Activated CD4-positive, alpha-beta T cell treated with anti-CD3 and anti-CD28 coated beads, Interleukin-2, amount 10 ng/mL, durations not matched to agents 7 days and 5 days (primary cell): ENCODE results near the gene FBL. TPM values are rescaled to one million over a fixed set of nuclear protein-coding genes. Genes with fewer than 3 reads are reported as not detected.

Experiments
- microRNA-seq: library from miRNA; unstranded; fragments of <30 nt; microRNA quantifications from one replicate; pipeline ENCODE4 v1.2.0, GENCODE V29; 2021; ENCODE audit warnings: borderline microRNAs expressed, borderline replicate concordance
- total RNA-seq, 2 experiments: library from RNA; stranded (reverse); gene quantifications; one replicate each; pipeline ENCODE4 v1.2.3, GENCODE V29; 2021

FBL gene
- total RNA-seq, 2 experiments from 2014 or later, result 330 to 377 TPM

Small RNA genes within 50 kb of the gene (microRNA-seq; reads per million reads assigned to microRNA genes)
- not detected for gene MIR6719

Other genes starting within 250 kb of the FBL start
- not detected for gene LGALS13, start 243.9 kb downstream of the FBL start, total RNA-seq
- not detected for gene LGALS16, start 190.5 kb downstream of the FBL start, total RNA-seq
- not detected for gene LGALS14, start 141.9 kb downstream of the FBL start, total RNA-seq
- not detected for gene CLC, start 108.3 kb downstream of the FBL start, total RNA-seq
- gene LEUTX, start 67.5 kb downstream of the FBL start, total RNA-seq, result not detected
- gene DYRK1B, start 12.2 kb downstream of the FBL start, total RNA-seq, result 10 to 100 TPM; 10.9 to 11.5 TPM
- 1 to 10 TPM; 7.1 TPM for gene FCGBP, start 88.3 kb upstream of the FBL start, total RNA-seq
- gene PSMC4, start 124.8 kb upstream of the FBL start, total RNA-seq, result 100 to 1,000 TPM; 108 to 122 TPM
- 1 to 10 TPM; 6.1 to 8.9 TPM for gene ZNF546, start 150.7 kb upstream of the FBL start, total RNA-seq
- gene ZNF780B, start 209.9 kb upstream of the FBL start, total RNA-seq, result 10 to 100 TPM; 28.3 to 30.5 TPM
- gene ZNF780A, start 244.6 kb upstream of the FBL start, total RNA-seq, result 10 to 100 TPM; 24.1 to 24.5 TPM